ENCODE results near the gene CEBPG. TPM values are rescaled to one million over a fixed set of nuclear protein-coding genes. Genes with fewer than 3 reads are reported as not detected.

The CEBPG gene
- polyA plus RNA-seq, 1 donor from 2014 or later: 67.5 TPM

GRCh38 chr19:33411621-33412180, 38.2 kb downstream of the CEBPG start:
- H3K79me2 ChIP-seq (replicated peaks; ENCODE audit: insufficient read depth, low read length): no peaks in the 10 kb centered on the region
- no peaks in the 10 kb centered on the region for H3K9me3 ChIP-seq (ENCODE audit: low read length)
- no peaks in the 10 kb centered on the region for H3K27me3 ChIP-seq (ENCODE audit: insufficient read depth, low read depth, low read length)
- H3K9ac ChIP-seq (ENCODE audit: low read length): no peak overlapping the region
- no peaks in the 10 kb centered on the region for H3K9me2 ChIP-seq (ENCODE audit: insufficient read depth, low read length)
- H4K20me1 ChIP-seq (ENCODE audit: insufficient read depth): no peaks in the 10 kb centered on the region
- no peak overlapping the region for H3K27ac ChIP-seq (ENCODE audit: low read length)
- no peak overlapping the region for H2AFZ ChIP-seq (ENCODE audit: low read depth, low read length)
- no peak overlapping the region for H3K4me3 ChIP-seq (ENCODE audit: low read length)
- no peaks in the 10 kb centered on the region for H3F3A ChIP-seq (ENCODE audit: insufficient read depth, low read length, poor library complexity, severe bottlenecking)
- H3K4me2 ChIP-seq (ENCODE audit: low read length): no peak overlapping the region
- no peak for TF ChIP-seq SMC3 (conservative IDR thresholded peaks at IDR 0.05; ENCODE audit: poor library complexity)
- TF ChIP-seq MXI1 (conservative IDR thresholded peaks at IDR 0.05; ENCODE audit: poor library complexity, severe bottlenecking): no peak
- no peak for TF ChIP-seq REST (IDR thresholded peaks at IDR 0.05; ENCODE audit: borderline replicate concordance)
- no peak for TF ChIP-seq EP300 (conservative IDR thresholded peaks at IDR 0.05; ENCODE audit: poor library complexity, severe bottlenecking)
- TF ChIP-seq RAD21 (conservative IDR thresholded peaks at IDR 0.05): no peak
- TF ChIP-seq TAF1 (IDR thresholded peaks at IDR 0.05; ENCODE audit: low read depth): no peak
- no peak for TF ChIP-seq POLR2AphosphoS5 (IDR thresholded peaks at IDR 0.05)
- TF ChIP-seq CTCF (IDR thresholded peaks at IDR 0.05; ENCODE audit: poor library complexity, severe bottlenecking): no peak
- no peak for TF ChIP-seq EZH2 (IDR thresholded peaks at IDR 0.05; ENCODE audit: borderline replicate concordance, insufficient read depth, low read length, poor library complexity, severe bottlenecking)
- H3K36me3 ChIP-seq (ENCODE audit: insufficient read depth, low read length): no peaks in the 10 kb centered on the region

GRCh38 chr19:33412601-33413425, 39.3 kb downstream of the CEBPG start:
- no peaks in the 10 kb centered on the region for H3F3A ChIP-seq (ENCODE audit: insufficient read depth, low read length, poor library complexity, severe bottlenecking)
- no peak overlapping the region for H3K4me2 ChIP-seq (ENCODE audit: low read length)
- no peaks in the 10 kb centered on the region for H3K9me3 ChIP-seq (ENCODE audit: low read length)
- TF ChIP-seq POLR2AphosphoS5 (IDR thresholded peaks at IDR 0.05) (no peak), SMC3 (conservative IDR thresholded peaks at IDR 0.05; ENCODE audit: poor library complexity) (no peak), RAD21 (conservative IDR thresholded peaks at IDR 0.05) (no peak), CTCF (IDR thresholded peaks at IDR 0.05; ENCODE audit: poor library complexity, severe bottlenecking) (no peak), TAF1 (IDR thresholded peaks at IDR 0.05; ENCODE audit: low read depth) (no peak), MXI1 (conservative IDR thresholded peaks at IDR 0.05; ENCODE audit: poor library complexity, severe bottlenecking) (no peak), REST (IDR thresholded peaks at IDR 0.05; ENCODE audit: borderline replicate concordance) (no peak), EZH2 (IDR thresholded peaks at IDR 0.05; ENCODE audit: borderline replicate concordance, insufficient read depth, low read length, poor library complexity, severe bottlenecking) (no peak), EP300 (conservative IDR thresholded peaks at IDR 0.05; ENCODE audit: poor library complexity, severe bottlenecking) (no peak)
- H4K20me1 ChIP-seq (ENCODE audit: insufficient read depth): no peaks in the 10 kb centered on the region
- no peaks in the 10 kb centered on the region for H3K27me3 ChIP-seq (ENCODE audit: insufficient read depth, low read depth, low read length)
- H3K9me2 ChIP-seq (ENCODE audit: insufficient read depth, low read length): no peaks in the 10 kb centered on the region
- H2AFZ ChIP-seq (ENCODE audit: low read depth, low read length): no peak overlapping the region
- no peak overlapping the region for H3K4me3 ChIP-seq (ENCODE audit: low read length)
- H3K79me2 ChIP-seq (replicated peaks; ENCODE audit: insufficient read depth, low read length): no peaks in the 10 kb centered on the region
- no peak overlapping the region for H3K27ac ChIP-seq (ENCODE audit: low read length)
- no peaks in the 10 kb centered on the region for H3K36me3 ChIP-seq (ENCODE audit: insufficient read depth, low read length)
- H3K9ac ChIP-seq (ENCODE audit: low read length): no peak overlapping the region
